BLaER1 treated with 17β-estradiol and CSF1 and Interleukin-3, amounts not matched to agents 10 nM and 100 nM (cell line): ENCODE data around the gene PNKP.

Experiments
- H3K27ac ChIP-seq, 11 experiments: shearing (Covaris generic); formaldehyde crosslinking; 2 replicates each; pipeline ENCODE4 v1.8.1; 2022
- H3K27me3 ChIP-seq, 11 experiments: shearing (Covaris generic); formaldehyde crosslinking; 2 replicates each; pipeline ENCODE4 v1.8.1; 2022
- H3K36me3 ChIP-seq, 11 experiments: shearing (Covaris generic); formaldehyde crosslinking; 2 replicates each; pipeline ENCODE4 v1.8.1; 2022
- H3K4me1 ChIP-seq, 10 experiments: shearing (Covaris generic); formaldehyde crosslinking; 2 replicates each; pipeline ENCODE4 v1.8.1; 2022
- H3K4me2 ChIP-seq, 11 experiments: shearing (Covaris generic); formaldehyde crosslinking; 2 replicates each; pipeline ENCODE4 v1.8.1; 2022
- H3K4me3 ChIP-seq, 10 experiments: shearing (Covaris generic); formaldehyde crosslinking; 2 replicates each; pipeline ENCODE4 v1.8.1; 2022
- H3K9ac ChIP-seq, 11 experiments: shearing (Covaris generic); formaldehyde crosslinking; 2 replicates each; pipeline ENCODE4 v1.8.1; 2022
- H3K9me3 ChIP-seq, 11 experiments: shearing (Covaris generic); formaldehyde crosslinking; replicated peaks in 1 of 11; 2 replicates each; pipeline ENCODE4 v1.8.1; 2022
- H4K20me1 ChIP-seq, 11 experiments: shearing (Covaris generic); formaldehyde crosslinking; 2 replicates each; pipeline ENCODE4 v1.8.1; 2022
- Cebpa-rat ChIP-seq, 11 experiments: shearing (Covaris generic); IDR thresholded peaks; 2 replicates each; pipeline ENCODE4 v1.8.1; 2022

The PNKP gene

GRCh38 chr19:49866933-49867782 is at the start of gene PNKP:
TSS of gene PNKP (minus strand) at chr19:49867576. CDS start at chr19:49867204, 372 bp downstream.
- H4K20me1 ChIP-seq = peaks cover 22 to 49% (median 45%) of the 10 kb centered on the region in 11 experiments; a peak in 21 of 22 replicates
- peak within 1 kb of the TSS; percentile 79 to 97 (median 88) for H3K4me3 ChIP-seq
- peak within 1 kb of the TSS; percentile 74 to 95 (median 84) for H3K27ac ChIP-seq
- H3K4me2 ChIP-seq = peak within 1 kb of the TSS; percentile 75 to 99 (median 97)
- no peaks in the 10 kb centered on the region for H3K9me3 ChIP-seq
- TF ChIP-seq Cebpa-rat (IDR thresholded peaks at IDR 0.05) = no peak
- H3K4me1 ChIP-seq = peaks cover 47 to 75% (median 64%) of the 10 kb centered on the region in 10 experiments
- H3K36me3 ChIP-seq = peaks cover 27 to 47% (median 37%) of the 10 kb centered on the region in 11 experiments
- peak within 1 kb of the TSS; percentile 75 to 87 (median 83) for H3K9ac ChIP-seq
- no peaks in the 10 kb centered on the region for H3K27me3 ChIP-seq

DNA sequence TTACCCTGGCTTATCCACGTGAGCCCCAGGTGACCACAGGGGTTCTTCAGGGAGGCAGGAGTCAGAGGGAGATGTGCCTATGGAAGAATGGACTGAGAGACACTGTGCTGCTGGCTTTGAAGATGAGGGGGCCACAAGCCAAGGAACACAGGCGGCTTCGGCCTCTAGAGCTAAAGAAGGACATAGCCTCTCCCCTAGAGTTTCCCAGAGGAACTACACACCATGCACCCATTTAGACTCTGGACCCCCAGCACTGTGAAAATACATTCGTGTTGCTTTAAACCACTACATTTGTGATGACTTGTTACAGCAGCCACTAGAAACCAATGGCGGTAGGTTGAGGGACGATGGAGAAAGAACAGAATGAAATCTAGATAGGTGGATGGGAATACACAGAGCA is 47.9 kb upstream of the PNKP start:
- Histone ChIP-seq H4K20me1 (peaks cover 44 to 99% (median 97%) of the 10 kb centered on the region in 11 experiments), H3K9me3 (no peaks in the 10 kb centered on the region), H3K27me3 (no peaks in the 10 kb centered on the region), H3K36me3 (peaks cover 60 to 97% (median 92%) of the 10 kb centered on the region in 11 experiments), H3K4me1 (peaks cover 43 to 97% (median 55%) of the 10 kb centered on the region in 10 experiments), H3K9ac (peak overlapping the region in 1 of 11 experiments; percentile 9; a peak in 1 of 22 replicates), H3K4me3 (no peak overlapping the region), H3K27ac (no peak overlapping the region), H3K4me2 (peak overlapping the region in 3 of 11 experiments; percentile 7 to 32 (median 28); a peak in 2 of 22 replicates)
- TF ChIP-seq Cebpa-rat (IDR thresholded peaks at IDR 0.05) = no peak

DNA sequence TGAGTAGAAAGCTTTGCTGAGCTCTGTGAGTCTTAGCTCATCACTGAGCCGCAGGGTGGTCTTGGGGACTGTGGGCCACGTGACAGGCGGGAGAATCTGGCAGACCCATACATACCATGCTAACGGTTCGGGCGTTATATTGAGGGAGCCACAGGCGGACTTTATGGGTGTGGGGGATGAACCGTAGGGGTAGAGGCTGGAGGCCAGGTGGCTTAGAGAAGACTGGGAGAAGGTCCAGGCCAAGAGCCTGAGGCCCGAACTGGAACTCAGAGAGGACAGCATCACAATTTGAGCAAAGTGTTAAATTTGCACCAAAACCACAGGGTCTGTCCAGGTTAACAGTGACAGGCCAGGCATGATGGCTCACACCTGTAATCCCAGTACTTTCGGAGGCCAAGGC is 46.3 kb upstream of the PNKP start:
- Histone ChIP-seq H3K36me3 (peaks cover 62 to 98% (median 95%) of the 10 kb centered on the region in 11 experiments), H3K9me3 (no peaks in the 10 kb centered on the region), H4K20me1 (peaks cover 30 to 99% (median 98%) of the 10 kb centered on the region in 11 experiments; a peak in 21 of 22 replicates), H3K4me3 (no peak overlapping the region), H3K9ac (peak overlapping the region in 4 of 11 experiments; percentile 10 to 38 (median 32); a peak in 1 of 22 replicates), H3K4me2 (peak overlapping the region in 5 of 11 experiments; percentile 83 to 96 (median 86); a peak in 7 of 22 replicates), H3K27me3 (no peaks in the 10 kb centered on the region), H3K4me1 (peaks cover 39 to 99% (median 65%) of the 10 kb centered on the region in 10 experiments), H3K27ac (peak overlapping the region in 3 of 11 experiments; percentile 17 to 87 (median 18); a peak in 4 of 22 replicates)
- no peak for TF ChIP-seq Cebpa-rat (IDR thresholded peaks at IDR 0.05)

GRCh38 chr19:49912965-49913685 is 45.7 kb upstream of the PNKP start:
- H3K4me1 ChIP-seq = peaks cover 45 to 100% (median 67%) of the 10 kb centered on the region in 10 experiments
- no peak overlapping the region for H3K4me3 ChIP-seq
- H3K27me3 ChIP-seq = no peaks in the 10 kb centered on the region
- H4K20me1 ChIP-seq = peaks cover 25 to 100% (median 99%) of the 10 kb centered on the region in 11 experiments; a peak in 21 of 22 replicates
- peak overlapping the region in 6 of 11 experiments; percentile 78 to 96 (median 86); a peak in 11 of 22 replicates for H3K4me2 ChIP-seq
- no peaks in the 10 kb centered on the region for H3K9me3 ChIP-seq
- no peak for TF ChIP-seq Cebpa-rat (IDR thresholded peaks at IDR 0.05)
- H3K27ac ChIP-seq = peak overlapping the region in 9 of 11 experiments; percentile 0 to 87 (median 74); a peak in 12 of 22 replicates
- peaks cover 64 to 99% (median 96%) of the 10 kb centered on the region in 11 experiments for H3K36me3 ChIP-seq
- H3K9ac ChIP-seq = peak overlapping the region in 4 of 11 experiments; percentile 23 to 73 (median 59); a peak in 5 of 22 replicates

DNA sequence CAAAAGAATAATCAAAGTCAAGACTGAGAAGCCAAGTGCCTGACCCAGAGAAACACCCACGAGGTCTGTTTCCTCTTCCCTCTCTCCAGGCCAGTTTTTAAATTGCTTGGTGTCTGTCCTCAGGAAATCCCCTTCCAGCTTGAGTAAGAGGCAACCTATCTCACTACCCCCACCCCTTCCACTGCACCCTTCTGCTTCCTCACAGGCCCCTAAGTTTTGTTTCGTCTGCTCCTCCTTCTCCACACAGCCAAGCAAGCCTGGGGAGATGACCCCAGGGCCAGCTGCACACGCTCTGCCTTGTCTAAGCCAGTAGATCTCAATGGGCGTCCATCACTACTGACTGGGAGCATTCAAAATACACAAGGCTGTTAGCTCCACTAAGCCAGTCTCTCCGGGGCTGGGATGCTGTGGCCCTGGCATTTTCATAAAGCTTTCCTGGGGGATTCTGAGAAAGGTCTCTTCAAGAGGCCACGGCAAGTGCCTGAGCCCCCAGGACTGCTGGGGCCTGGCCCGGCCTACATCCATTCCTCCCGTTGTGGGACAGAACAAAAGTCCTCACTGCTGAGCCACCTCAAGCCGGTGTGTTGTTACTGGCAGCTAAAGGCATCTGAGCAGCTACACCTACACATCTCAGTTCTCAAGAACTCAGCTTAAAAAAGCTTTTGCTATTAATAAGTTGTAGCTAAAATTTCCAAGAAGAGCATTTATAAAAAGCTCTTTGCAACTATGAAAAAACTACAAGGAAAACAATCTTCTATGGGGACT is 44.2 kb upstream of the PNKP start:
- peak overlapping the region; percentile 55 to 96 (median 78) for H3K4me2 ChIP-seq
- peak overlapping the region in 1 of 10 experiments; percentile 9; a peak in 1 of 20 replicates for H3K4me3 ChIP-seq
- peaks cover 12 to 100% (median 99%) of the 10 kb centered on the region in 11 experiments; a peak in 21 of 22 replicates for H4K20me1 ChIP-seq
- no peaks in the 10 kb centered on the region for H3K9me3 ChIP-seq
- peak overlapping the region; percentile 31 to 73 (median 65); a peak in 20 of 22 replicates for H3K9ac ChIP-seq
- H3K27ac ChIP-seq = peak overlapping the region; percentile 28 to 87 (median 75)
- H3K27me3 ChIP-seq = no peaks in the 10 kb centered on the region
- peaks cover 47 to 100% (median 71%) of the 10 kb centered on the region in 10 experiments for H3K4me1 ChIP-seq
- H3K36me3 ChIP-seq = peaks cover 68 to 99% (median 96%) of the 10 kb centered on the region in 11 experiments
- no peak for TF ChIP-seq Cebpa-rat (IDR thresholded peaks at IDR 0.05)

DNA sequence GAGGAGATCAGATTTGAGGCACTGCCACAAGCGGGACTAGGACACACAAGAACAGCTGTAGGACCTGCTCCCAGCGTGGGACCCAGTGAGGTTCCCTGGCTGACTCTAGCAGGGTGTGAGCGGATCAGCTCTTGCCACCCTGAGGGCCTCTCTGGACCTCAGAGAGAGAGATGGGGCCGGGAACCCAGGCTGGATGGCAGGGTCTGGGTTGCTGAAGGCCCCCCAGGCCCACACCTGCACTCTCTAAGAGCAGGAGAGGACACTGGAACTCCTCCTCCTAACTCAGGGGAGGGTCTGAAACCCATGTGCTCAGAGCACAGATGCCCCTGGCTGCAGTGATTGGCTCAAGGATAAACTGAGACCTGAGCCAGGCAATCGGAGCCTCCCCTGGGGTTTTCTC is 42.8 kb upstream of the PNKP start:
- peak overlapping the region in 8 of 11 experiments; percentile 6 to 69 (median 24); a peak in 5 of 22 replicates for H3K9ac ChIP-seq
- H3K4me3 ChIP-seq = no peak overlapping the region
- H3K27me3 ChIP-seq = no peaks in the 10 kb centered on the region
- H3K9me3 ChIP-seq = no peaks in the 10 kb centered on the region
- H3K4me1 ChIP-seq = peaks cover 61 to 100% (median 85%) of the 10 kb centered on the region in 10 experiments
- TF ChIP-seq Cebpa-rat (IDR thresholded peaks at IDR 0.05) = no peak
- H3K36me3 ChIP-seq = peaks cover 63 to 97% (median 90%) of the 10 kb centered on the region in 11 experiments
- H3K4me2 ChIP-seq = peak overlapping the region in 4 of 11 experiments; percentile 9 to 96 (median 73); a peak in 7 of 22 replicates
- H4K20me1 ChIP-seq = peaks cover 3 to 100% (median 99%) of the 10 kb centered on the region in 11 experiments; a peak in 21 of 22 replicates
- H3K27ac ChIP-seq = peak overlapping the region in 9 of 11 experiments; percentile 3 to 87 (median 74); a peak in 13 of 22 replicates

- H3K9ac ChIP-seq = no peak overlapping the region
- peaks cover 0 to 95% (median 87%) of the 10 kb centered on the region in 11 experiments; a peak in 21 of 22 replicates for H4K20me1 ChIP-seq
- no peaks in the 10 kb centered on the region for H3K27me3 ChIP-seq
- peaks cover 76 to 100% (median 96%) of the 10 kb centered on the region in 10 experiments for H3K4me1 ChIP-seq
- peaks cover 50 to 82% (median 76%) of the 10 kb centered on the region in 11 experiments for H3K36me3 ChIP-seq
- TF ChIP-seq Cebpa-rat (IDR thresholded peaks at IDR 0.05) = no peak
- no peaks in the 10 kb centered on the region for H3K9me3 ChIP-seq
- peak overlapping the region in 1 of 11 experiments; percentile 75; a peak in 1 of 22 replicates for H3K27ac ChIP-seq
- H3K4me2 ChIP-seq = peak overlapping the region; percentile 24 to 96 (median 47); a peak in 16 of 22 replicates
- no peak overlapping the region for H3K4me3 ChIP-seq
Measured at GRCh38 chr19:49908480-49909420, 41.4 kb upstream of the PNKP start.
